Inflammatory macrophage treated with lipopolysaccharide for 1 hour (primary cell): ENCODE measurements around the gene DENND6B.
A peak's percentile ranks its signal among the peaks of the same experiment; 100 is the strongest.
"Not testable (repeated sequence)": the region's sequence is repeated elsewhere in the genome, so short reads cannot be mapped to it uniquely, and the experiment has no call there.

Experiments used
- DNase-seq, 2 donors: peaks; one replicate each; pipeline ENCODE4 v3.0.0-alpha.2; 2020 to 2022

The DENND6B gene

GRCh38 chr22:50284479-50284878 is 42.3 kb downstream of the DENND6B start:
- no peak for DNase-seq

- no peak for DNase-seq
Measured at GRCh38 chr22:50283821-50284220, 43.0 kb downstream of the DENND6B start.

- DNase-seq = no peak
Measured at GRCh38 chr22:50282361-50283155, 44.3 kb downstream of the DENND6B start.

- no peak for DNase-seq
Measured at GRCh38 chr22:50281957-50282356, 44.9 kb downstream of the DENND6B start.

GRCh38 chr22:50281384-50281760 is 45.4 kb downstream of the DENND6B start:
- no peak for DNase-seq

GRCh38 chr22:50280708-50281383 is 46.0 kb downstream of the DENND6B start:
- no peak for DNase-seq

GRCh38 chr22:50280022-50280707 is 46.6 kb downstream of the DENND6B start:
- no peak for DNase-seq

- DNase-seq = no peak
Measured at GRCh38 chr22:50278956-50279619, 47.7 kb downstream of the DENND6B start.

- DNase-seq = no peak
Measured at GRCh38 chr22:50278461-50278860, 48.4 kb downstream of the DENND6B start.

- DNase-seq = no peak
Measured at GRCh38 chr22:50277761-50278160, 49.1 kb downstream of the DENND6B start.

GRCh38 chr22:50276143-50276542 is 50.7 kb downstream of the DENND6B start:
- DNase-seq = peak; percentile 42 to 70

- no peak for DNase-seq
Measured at GRCh38 chr22:50275181-50276055, 51.4 kb downstream of the DENND6B start.

GRCh38 chr22:50274771-50275170 is 52.0 kb downstream of the DENND6B start:
- no peak for DNase-seq

- DNase-seq = peak; percentile 25 to 40
Measured at GRCh38 chr22:50274311-50274710, 52.5 kb downstream of the DENND6B start.

GRCh38 chr22:50273781-50274180 is 53.0 kb downstream of the DENND6B start:
- not testable (repeated sequence) for DNase-seq

GRCh38 chr22:50273352-50273751 is 53.5 kb downstream of the DENND6B start:
- DNase-seq = not testable (repeated sequence)

GRCh38 chr22:50272044-50272802 is 54.6 kb downstream of the DENND6B start:
- DNase-seq = no peak

- peak; percentile 24 to 54 for DNase-seq
Measured at GRCh38 chr22:50271519-50271970, 55.3 kb downstream of the DENND6B start.

- DNase-seq = peak; percentile 33 to 67
Measured at GRCh38 chr22:50270666-50271394, 56.0 kb downstream of the DENND6B start.

GRCh38 chr22:50269970-50270665 is 56.7 kb downstream of the DENND6B start, which contains the start of gene MAPK11:
TSS of gene MAPK11 (minus strand) at chr22:50270380. CDS start at chr22:50270292, 88 bp downstream.
- DNase-seq = peak; percentile 39 to 46
